Occipital lobe (tissue), 1 donor: ENCODE results near the gene MRGPRX1. TPM values are rescaled to one million over a fixed set of nuclear protein-coding genes. Genes with fewer than 3 reads are reported as not detected.

ENCODE experiments used
- total RNA-seq: library from RNA; depleted of rRNA; stranded (reverse); fragments of >200 nt; gene quantifications from one replicate; pipeline ENCODE4 v1.2.3, GENCODE V29; 2014

MRGPRX1 gene
- total RNA-seq, 1 donor from 2014 or later: not detected

Other genes starting within 250 kb of the MRGPRX1 start
- 6.9 TPM for gene TMEM86A, start 240.6 kb downstream of the MRGPRX1 start, total RNA-seq
- 0.16 TPM for gene IGSF22, start 213.2 kb downstream of the MRGPRX1 start, total RNA-seq
- 27.5 TPM for gene PTPN5, start 147.6 kb downstream of the MRGPRX1 start, total RNA-seq
- not detected for gene MRGPRX2, start 121.3 kb upstream of the MRGPRX1 start, total RNA-seq
- gene ZDHHC13, start 177.8 kb upstream of the MRGPRX1 start, total RNA-seq: 49.8 TPM